Measurements from ENCODE around the gene MTMR4. TPM values are rescaled to one million over a fixed set of nuclear protein-coding genes. Genes with fewer than 3 reads are reported as not detected.

The MTMR4 gene
- total and polyA plus RNA-seq, 9 donors = 14.5 to 60.1 (median 27.7) TPM

DNA sequence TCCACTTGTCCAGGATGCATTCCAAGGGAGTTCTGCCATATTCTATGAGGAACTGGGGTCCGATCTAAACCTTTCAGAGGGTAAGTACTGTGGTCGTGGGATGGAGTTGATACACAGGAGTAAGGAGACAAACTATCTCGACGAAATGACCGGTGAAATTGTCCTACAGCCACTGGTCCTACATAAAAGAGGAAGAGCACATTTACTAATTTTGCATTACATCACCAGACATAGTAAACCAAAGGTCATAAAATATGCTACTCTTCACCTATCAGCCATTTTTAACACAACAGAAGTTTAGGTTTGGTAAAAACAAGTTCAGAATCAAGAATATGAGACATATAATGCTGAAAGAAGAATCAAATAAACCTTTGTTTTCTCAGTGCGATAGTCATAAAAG is 34.3 kb downstream of the MTMR4 start:
- H3K4me1 ChIP-seq (ENCODE audit: insufficient read depth) = no peaks in the 10 kb centered on the region
- H3K36me3 ChIP-seq = no peaks in the 10 kb centered on the region
- H3K27me3 ChIP-seq = no peaks in the 10 kb centered on the region
- TF ChIP-seq EP300 (IDR thresholded peaks at IDR 0.05) = no peak
- no peak for TF ChIP-seq POLR2A (IDR thresholded peaks at IDR 0.05)
- TF ChIP-seq, protein P1, sequence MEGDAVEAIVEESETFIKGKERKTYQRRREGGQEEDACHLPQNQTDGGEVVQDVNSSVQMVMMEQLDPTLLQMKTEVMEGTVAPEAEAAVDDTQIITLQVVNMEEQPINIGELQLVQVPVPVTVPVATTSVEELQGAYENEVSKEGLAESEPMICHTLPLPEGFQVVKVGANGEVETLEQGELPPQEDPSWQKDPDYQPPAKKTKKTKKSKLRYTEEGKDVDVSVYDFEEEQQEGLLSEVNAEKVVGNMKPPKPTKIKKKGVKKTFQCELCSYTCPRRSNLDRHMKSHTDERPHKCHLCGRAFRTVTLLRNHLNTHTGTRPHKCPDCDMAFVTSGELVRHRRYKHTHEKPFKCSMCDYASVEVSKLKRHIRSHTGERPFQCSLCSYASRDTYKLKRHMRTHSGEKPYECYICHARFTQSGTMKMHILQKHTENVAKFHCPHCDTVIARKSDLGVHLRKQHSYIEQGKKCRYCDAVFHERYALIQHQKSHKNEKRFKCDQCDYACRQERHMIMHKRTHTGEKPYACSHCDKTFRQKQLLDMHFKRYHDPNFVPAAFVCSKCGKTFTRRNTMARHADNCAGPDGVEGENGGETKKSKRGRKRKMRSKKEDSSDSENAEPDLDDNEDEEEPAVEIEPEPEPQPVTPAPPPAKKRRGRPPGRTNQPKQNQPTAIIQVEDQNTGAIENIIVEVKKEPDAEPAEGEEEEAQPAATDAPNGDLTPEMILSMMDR (IDR thresholded peaks at IDR 0.05) = no peak
- intact Hi-C loops (cut with DNase I) = no loop called here
- H3K9me3 ChIP-seq = no peaks in the 10 kb centered on the region
- H3K4me3 ChIP-seq = no peak overlapping the region
- DNase-seq = no peak
- no peak overlapping the region for H3K27ac ChIP-seq
- WGBS, 3 donors = 74 to 84% (median 81%) methylated on average over 6 of the region's 6 CpGs

DNA sequence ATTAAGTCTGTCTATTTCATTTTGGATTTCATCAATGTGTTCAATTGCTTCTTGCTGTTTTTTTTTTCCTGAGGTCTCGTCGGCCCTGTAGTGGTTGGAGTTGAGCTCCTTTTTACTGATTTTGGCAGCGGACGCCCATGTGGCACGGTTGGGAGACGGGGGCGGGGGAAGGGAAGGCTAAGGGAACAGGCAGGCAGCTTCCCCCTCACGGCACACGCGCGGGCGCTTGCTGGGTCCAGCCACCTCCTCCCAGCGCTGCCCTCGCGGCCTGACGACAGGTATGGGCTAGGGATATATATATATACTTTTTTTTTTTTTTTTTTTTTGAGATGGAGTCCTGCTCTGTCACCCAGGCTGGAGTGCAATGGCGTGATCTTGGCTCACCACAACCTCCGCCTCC is 37.6 kb downstream of the MTMR4 start:
- 69 to 81% (median 73%) methylated on average over 18 of the region's 18 CpGs for WGBS, 3 donors
- H3K4me1 ChIP-seq (ENCODE audit: insufficient read depth) = no peaks in the 10 kb centered on the region
- H3K36me3 ChIP-seq = no peaks in the 10 kb centered on the region
- H3K9me3 ChIP-seq = no peaks in the 10 kb centered on the region
- no peak overlapping the region for H3K4me3 ChIP-seq
- no peak overlapping the region for H3K27ac ChIP-seq
- TF ChIP-seq POLR2A (IDR thresholded peaks at IDR 0.05) (no peak), EP300 (IDR thresholded peaks at IDR 0.05) (no peak)
- TF ChIP-seq, protein P1 (IDR thresholded peaks at IDR 0.05) = no peak
- intact Hi-C loops (cut with DNase I) = no loop called here
- no peak for DNase-seq
- no peaks in the 10 kb centered on the region for H3K27me3 ChIP-seq

DNA sequence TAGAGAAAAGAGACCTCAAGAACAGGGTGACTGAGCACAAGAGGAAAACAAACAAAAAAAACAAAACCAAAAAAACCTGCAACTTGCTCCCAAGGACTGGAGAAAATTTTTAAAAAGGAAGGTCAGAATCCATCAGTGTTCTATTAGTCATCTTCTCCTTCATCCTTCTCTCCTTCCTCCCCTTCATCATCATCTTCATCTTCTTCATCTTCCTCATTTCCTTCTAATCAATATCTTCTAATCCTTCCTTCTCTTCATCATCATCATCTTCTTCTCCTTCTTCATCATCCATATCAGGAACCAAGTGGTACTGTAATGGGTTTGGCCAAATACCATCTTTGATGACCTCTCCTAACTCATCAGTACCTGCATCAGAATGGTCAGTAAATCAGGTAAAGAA is 38.5 kb downstream of the MTMR4 start:
- DNase-seq = no peak
- H3K9me3 ChIP-seq = no peaks in the 10 kb centered on the region
- H3K4me3 ChIP-seq = no peak overlapping the region
- H3K4me1 ChIP-seq (ENCODE audit: insufficient read depth) = no peaks in the 10 kb centered on the region
- H3K27ac ChIP-seq = no peak overlapping the region
- H3K36me3 ChIP-seq = no peaks in the 10 kb centered on the region
- intact Hi-C loops (cut with DNase I) = no loop called here
- no peaks in the 10 kb centered on the region for H3K27me3 ChIP-seq
- no peak for TF ChIP-seq EP300 (IDR thresholded peaks at IDR 0.05)
- no peak for TF ChIP-seq POLR2A (IDR thresholded peaks at IDR 0.05)
- TF ChIP-seq, protein P1 (IDR thresholded peaks at IDR 0.05) = no peak

DNA sequence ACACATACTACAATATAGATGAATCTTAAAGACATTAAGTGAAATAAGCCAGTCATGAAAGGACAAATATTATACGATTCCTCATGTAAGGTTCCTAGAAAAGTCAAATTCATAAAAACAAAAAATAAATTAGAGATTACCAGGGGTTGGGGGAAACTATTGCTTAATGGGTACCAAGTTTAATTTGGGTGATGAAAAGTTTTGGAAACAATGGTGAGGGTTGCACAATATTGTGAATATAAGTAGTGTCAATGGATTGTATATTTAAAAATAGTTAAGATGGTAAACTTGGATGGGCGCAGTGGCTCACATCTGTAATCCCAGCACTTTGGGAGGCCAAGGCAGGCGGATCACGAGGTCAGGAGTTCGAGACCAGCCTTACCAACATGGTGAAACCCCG is 44.1 kb downstream of the MTMR4 start:
- H3K4me3 ChIP-seq = no peak overlapping the region
- no peak overlapping the region for H3K27ac ChIP-seq
- H3K9me3 ChIP-seq = no peaks in the 10 kb centered on the region
- no peak for DNase-seq
- TF ChIP-seq, protein P1 (IDR thresholded peaks at IDR 0.05) = no peak
- TF ChIP-seq EP300 (IDR thresholded peaks at IDR 0.05) = no peak
- TF ChIP-seq POLR2A (IDR thresholded peaks at IDR 0.05) = no peak
- intact Hi-C loops (cut with DNase I) = no loop called here
- WGBS, 3 donors = 87 to 93% (median 90%) methylated on average over 6 of the region's 6 CpGs
- H3K36me3 ChIP-seq = no peaks in the 10 kb centered on the region
- no peaks in the 10 kb centered on the region for H3K4me1 ChIP-seq (ENCODE audit: insufficient read depth)
- H3K27me3 ChIP-seq = no peaks in the 10 kb centered on the region

DNA sequence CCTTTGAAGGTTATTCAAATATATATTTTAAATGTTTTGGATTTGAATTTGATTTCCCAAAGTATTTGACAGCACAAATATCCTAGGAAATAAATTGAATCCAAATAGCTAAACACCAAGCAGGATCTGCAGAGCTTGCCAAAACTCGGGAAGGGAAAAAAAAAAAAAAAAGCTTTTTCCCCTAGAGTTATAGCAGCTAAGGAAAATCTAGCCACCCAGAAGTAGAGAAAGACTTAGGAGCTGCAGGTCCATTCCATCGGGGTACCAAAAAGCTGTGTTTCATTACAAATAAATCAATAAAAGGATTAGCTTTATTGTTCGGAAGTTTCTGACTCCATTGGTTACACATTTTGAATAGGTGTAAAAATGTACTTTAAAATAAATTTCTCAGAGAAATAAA is 45.5 kb downstream of the MTMR4 start:
- H3K36me3 ChIP-seq = no peaks in the 10 kb centered on the region
- 60 to 66% (median 64%) methylated on average over 3 of the region's 3 CpGs for WGBS, 3 donors
- intact Hi-C loops (cut with DNase I) = no loop called here

More for the DNA sequence above, 45.5 kb downstream of the MTMR4 start:
- H3K27ac ChIP-seq = no peak overlapping the region
- TF ChIP-seq EP300 (IDR thresholded peaks at IDR 0.05) = no peak
- no peak for TF ChIP-seq POLR2A (IDR thresholded peaks at IDR 0.05)
- no peak overlapping the region for H3K4me3 ChIP-seq
- no peaks in the 10 kb centered on the region for H3K4me1 ChIP-seq (ENCODE audit: insufficient read depth)
- no peaks in the 10 kb centered on the region for H3K9me3 ChIP-seq
- no peak for DNase-seq
- H3K27me3 ChIP-seq = no peaks in the 10 kb centered on the region
